AG04449 (cell line): ENCODE measurements around the gene FAM3A.
"Not testable (repeated sequence)": the region's sequence is repeated elsewhere in the genome, so short reads cannot be mapped to it uniquely, and the experiment has no call there.

Experiments
- CTCF ChIA-PET: fragments of 350-600 bp; formaldehyde crosslinking; extraction: SDS; loops from one replicate; lab custom pipeline; 2021; ENCODE audit warnings: antibody characterized with exemption; lab: Yijun Ruan, JAX
- POLR2A ChIA-PET: fragments of 400-600, 350-600 bp; formaldehyde crosslinking; extraction: SDS; loops from one replicate; lab custom pipeline; 2020; ENCODE audit warnings: antibody characterized with exemption, inconsistent platforms; lab: Yijun Ruan, JAX
- DNase-seq: peaks from one replicate; pipeline ENCODE4 v3.0.0-alpha.2; 2010; ENCODE audit warnings: low read depth, low spot score
- H3K4me3 ChIP-seq: 2 replicates; pipeline ENCODE4 v1.5.1; 2011; ENCODE audit warnings: low read depth, mild to moderate bottlenecking, control low read depth, low read length
- TF ChIP-seq, protein P1 (sequence below): IDR thresholded peaks from one replicate; pipeline ENCODE4 v1.5.1; 2011; ENCODE audit warnings: mild to moderate bottlenecking, moderate library complexity, low read length, control low read depth, inconsistent platforms; ENCODE audit not compliant: insufficient read depth; ENCODE audit errors: missing control alignments

The FAM3A gene, protein sequence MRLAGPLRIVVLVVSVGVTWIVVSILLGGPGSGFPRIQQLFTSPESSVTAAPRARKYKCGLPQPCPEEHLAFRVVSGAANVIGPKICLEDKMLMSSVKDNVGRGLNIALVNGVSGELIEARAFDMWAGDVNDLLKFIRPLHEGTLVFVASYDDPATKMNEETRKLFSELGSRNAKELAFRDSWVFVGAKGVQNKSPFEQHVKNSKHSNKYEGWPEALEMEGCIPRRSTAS

DNA sequence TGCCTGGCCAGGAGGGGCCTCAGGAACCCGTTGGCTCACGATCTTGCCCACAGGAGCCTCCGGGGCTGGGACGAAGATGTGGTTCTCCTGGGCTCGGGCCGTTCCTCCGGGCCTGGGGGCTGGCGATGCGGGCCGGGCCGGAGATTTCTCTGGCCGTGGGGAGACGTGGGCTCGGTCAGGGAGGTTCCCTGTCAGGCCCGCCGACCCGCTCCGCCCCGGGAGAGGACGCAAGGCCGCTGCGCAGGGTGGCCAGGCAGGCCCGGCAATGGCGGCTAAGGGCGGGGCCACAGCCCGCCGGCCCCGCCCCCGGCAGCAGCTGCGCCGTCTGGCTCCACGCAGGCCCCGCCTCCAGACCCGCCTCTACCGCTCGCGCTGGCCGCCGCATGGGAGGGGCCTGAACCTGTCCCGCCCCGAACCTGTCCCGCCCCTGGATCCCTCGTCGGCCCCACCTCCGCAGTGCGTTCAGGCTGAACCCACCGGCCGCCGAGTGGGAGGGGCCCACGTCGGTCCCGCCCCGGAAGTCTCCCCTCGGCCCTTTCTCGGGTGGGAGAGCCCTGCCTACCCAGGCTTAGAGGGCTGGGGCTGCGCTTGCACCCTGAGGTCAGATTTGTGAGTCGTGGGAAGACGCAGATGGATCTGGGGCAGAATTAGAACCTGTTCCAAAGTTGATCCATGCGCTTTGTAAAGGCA, at the start of gene FAM3A:
FAM3A (minus strand) TSS at position 267 of the 690 bp plus-strand sequence. CDS start 460 bp downstream, outside the sequence.
- TF ChIP-seq, protein P1, sequence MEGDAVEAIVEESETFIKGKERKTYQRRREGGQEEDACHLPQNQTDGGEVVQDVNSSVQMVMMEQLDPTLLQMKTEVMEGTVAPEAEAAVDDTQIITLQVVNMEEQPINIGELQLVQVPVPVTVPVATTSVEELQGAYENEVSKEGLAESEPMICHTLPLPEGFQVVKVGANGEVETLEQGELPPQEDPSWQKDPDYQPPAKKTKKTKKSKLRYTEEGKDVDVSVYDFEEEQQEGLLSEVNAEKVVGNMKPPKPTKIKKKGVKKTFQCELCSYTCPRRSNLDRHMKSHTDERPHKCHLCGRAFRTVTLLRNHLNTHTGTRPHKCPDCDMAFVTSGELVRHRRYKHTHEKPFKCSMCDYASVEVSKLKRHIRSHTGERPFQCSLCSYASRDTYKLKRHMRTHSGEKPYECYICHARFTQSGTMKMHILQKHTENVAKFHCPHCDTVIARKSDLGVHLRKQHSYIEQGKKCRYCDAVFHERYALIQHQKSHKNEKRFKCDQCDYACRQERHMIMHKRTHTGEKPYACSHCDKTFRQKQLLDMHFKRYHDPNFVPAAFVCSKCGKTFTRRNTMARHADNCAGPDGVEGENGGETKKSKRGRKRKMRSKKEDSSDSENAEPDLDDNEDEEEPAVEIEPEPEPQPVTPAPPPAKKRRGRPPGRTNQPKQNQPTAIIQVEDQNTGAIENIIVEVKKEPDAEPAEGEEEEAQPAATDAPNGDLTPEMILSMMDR: no peak
- no peak for DNase-seq
- ChIA-PET CTCF (interaction anchor here (1.6 to 2.9 kb wide), 3 partner anchors 11 to 15 kb away, joined by 5 to 20 read pairs (median 9); no protein-coding TSS in a partner anchor), POLR2A (interaction anchor here (0.6 to 2.1 kb wide), 5 partner anchors 9 to 776 kb away, joined by 3 to 7 read pairs (median 4); partner anchors contain the start of gene SLC10A3)
- H3K4me3 ChIP-seq: peak within 1 kb of the TSS; percentile 66

DNA sequence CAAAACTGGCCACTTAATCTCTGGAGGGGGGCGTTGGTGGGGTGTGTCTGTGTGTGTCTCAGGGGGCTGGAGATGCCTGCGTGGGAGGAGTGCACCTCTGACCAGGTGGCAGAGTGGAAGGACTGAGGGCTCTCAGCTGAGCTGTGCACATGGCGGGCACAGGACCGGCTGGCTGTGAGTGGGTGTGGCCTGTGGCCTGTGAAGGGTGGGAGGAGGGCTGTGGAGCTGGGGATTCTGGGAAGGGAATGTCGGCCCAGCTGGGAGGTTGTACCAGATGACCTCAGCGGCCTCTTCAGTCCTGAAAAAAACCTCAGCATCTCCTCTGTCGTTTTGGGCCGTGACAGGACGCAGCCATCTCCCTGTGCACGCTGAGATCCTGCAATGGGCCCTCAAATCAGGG, 46.3 kb upstream of the FAM3A start:
- H3K4me3 ChIP-seq, DNase-seq, CTCF ChIA-PET, POLR2A ChIA-PET: not testable (repeated sequence)

DNA sequence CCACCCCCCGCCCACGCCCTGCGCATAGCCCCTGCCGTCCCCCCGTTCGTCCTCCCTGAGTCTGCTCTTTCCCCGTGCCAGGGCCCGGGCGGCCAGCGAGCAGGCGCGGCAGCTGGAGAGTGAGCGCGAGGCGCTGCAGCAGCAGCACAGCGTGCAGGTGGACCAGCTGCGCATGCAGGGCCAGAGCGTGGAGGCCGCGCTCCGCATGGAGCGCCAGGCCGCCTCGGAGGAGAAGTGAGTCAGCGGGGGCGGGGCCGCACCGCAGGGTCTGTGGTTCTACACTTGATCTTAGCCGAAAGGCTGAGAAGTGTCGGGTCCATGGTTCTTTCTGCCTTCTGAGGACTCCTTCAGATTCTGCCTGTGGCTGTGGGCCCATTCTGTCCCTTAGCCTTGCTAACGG, 44.3 kb upstream of the FAM3A start:
- CTCF ChIA-PET, POLR2A ChIA-PET, DNase-seq, H3K4me3 ChIP-seq: not testable (repeated sequence)

DNA sequence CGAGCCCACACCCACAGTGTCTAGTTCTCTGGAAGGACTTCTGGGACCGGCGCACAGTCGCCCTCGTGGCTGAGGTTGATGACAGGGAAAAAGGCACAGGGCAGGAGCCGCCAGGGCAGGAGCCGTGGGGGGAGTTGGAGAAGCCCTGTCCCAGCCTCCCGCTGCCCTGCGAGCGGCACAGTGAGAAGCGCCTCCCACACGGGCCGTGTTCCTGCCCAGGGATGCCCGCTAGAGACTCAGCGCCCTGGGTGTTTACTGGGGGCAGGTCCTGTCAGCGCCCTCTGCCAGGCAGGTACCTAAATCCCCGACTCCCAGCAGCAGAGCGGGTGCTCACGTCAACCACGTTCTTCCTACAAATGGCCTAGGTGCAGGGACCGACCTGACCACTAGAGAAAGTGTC, 42.9 kb upstream of the FAM3A start:
- H3K4me3 ChIP-seq, CTCF ChIA-PET, DNase-seq, POLR2A ChIA-PET: not testable (repeated sequence)

DNA sequence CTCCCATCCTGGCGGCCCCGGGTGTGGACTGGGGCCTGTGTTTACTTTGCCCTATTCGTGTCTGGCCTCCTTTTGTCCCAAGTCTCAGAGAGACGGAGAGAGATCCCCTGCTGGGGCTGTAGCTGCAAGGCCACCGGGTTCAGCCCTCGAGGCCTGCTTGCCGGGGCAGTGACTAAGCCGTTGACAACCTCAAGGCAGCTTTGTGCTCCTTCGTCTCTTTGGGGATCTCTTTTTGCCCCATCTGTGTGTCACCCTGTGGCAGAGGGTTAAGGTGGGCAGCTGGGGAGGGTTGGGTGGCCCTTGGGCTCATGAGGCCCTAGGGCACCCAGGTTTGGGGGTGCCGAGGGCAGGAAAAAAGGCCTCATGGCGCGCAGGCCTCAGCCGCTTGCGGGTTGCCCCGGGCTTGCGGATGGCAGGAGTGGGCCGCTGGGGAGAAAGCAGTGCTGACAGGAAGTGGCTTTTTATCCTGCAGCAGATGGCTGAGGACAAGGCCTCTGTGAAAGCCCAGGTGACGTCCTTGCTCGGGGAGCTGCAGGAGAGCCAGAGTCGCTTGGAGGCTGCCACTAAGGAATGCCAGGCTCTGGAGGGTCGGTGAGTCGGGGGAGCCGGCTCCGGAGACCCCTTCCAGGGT, 42.1 kb upstream of the FAM3A start:
- POLR2A ChIA-PET, H3K4me3 ChIP-seq: not testable (repeated sequence)

DNA sequence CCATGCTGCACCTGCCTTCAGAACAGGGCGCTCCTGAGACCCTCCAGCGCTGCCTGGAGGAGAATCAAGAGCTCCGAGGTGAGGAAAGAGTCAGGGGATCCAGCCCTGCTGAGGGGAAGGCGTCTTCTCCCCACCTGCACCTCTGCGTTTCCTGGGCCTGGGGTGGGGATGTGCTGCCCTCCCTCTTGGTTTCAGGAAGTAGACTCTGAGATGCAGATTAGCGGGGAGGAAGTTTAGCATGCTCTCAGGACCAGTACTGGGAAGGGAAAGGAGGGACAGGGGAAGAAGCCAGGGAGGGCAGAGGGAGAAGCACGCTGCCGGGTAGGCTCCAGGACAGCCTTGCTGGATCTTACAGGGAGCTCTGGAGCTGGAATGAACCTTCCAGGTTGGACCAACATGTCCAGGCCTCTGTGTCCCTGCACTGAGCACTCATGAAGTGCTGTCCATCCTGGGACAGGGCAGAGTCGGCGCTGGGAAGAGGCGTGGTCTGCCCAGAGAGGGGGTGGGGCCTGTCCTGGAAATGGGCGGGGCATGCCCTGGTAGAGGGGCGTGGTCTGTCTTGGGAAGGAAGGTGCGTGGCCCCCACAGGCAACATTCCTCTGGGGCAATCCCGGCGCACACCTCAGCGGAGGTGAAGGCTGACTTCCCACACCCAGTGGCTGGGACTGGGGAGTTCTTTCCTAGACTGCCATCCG, 36.2 kb upstream of the FAM3A start:
- POLR2A ChIA-PET, CTCF ChIA-PET, H3K4me3 ChIP-seq, DNase-seq: not testable (repeated sequence)

More for the DNA sequence above, 42.1 kb upstream of the FAM3A start:
- CTCF ChIA-PET, DNase-seq: not testable (repeated sequence)

DNA sequence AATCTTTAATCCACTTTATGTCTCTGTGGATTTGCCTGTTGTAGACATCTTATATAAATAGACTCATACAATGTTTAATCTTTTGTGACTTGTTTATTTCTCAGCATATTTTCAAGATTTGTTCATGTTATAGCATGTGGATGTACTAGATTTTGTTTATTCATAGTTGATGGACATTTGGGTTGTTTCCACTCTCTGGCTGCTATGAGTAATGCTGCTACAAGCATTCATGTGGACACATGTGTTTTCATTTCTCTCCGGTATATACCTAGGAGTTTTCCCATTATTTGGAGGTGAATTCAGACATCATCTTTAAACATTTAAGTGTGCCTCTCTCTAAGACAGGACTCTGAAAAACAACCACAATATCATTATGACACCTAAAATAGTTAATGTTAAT, 33.7 kb upstream of the FAM3A start:
- no peak overlapping the region for H3K4me3 ChIP-seq
- POLR2A ChIA-PET: no interaction called here
- TF ChIP-seq, protein P1: no peak
- CTCF ChIA-PET: no interaction called here
- DNase-seq: no peak

DNA sequence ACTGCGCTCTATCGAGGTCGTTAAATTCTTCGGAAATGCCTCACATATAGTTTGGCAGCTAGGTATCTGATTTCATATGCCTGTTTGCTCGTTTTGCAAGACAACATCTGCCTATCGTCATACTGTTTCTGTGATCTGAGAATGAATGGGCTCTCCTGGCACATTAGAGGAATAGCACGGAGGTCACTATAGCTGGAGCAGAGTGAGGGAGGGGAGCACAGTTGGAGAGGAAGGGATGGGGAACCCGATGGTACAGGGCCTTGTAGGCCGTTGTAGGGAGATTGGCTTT, 31.9 kb upstream of the FAM3A start:
- ChIA-PET CTCF (no interaction called here), POLR2A (no interaction called here)
- peak overlapping the region; percentile 70 for H3K4me3 ChIP-seq
- DNase-seq: no peak
- TF ChIP-seq, protein P1: no peak
